Measurements from ENCODE around the gene SORL1.
"Not testable (repeated sequence)": the region's sequence is repeated elsewhere in the genome, so short reads cannot be mapped to it uniquely, and the experiment has no call there.

The SORL1 gene

DNA sequence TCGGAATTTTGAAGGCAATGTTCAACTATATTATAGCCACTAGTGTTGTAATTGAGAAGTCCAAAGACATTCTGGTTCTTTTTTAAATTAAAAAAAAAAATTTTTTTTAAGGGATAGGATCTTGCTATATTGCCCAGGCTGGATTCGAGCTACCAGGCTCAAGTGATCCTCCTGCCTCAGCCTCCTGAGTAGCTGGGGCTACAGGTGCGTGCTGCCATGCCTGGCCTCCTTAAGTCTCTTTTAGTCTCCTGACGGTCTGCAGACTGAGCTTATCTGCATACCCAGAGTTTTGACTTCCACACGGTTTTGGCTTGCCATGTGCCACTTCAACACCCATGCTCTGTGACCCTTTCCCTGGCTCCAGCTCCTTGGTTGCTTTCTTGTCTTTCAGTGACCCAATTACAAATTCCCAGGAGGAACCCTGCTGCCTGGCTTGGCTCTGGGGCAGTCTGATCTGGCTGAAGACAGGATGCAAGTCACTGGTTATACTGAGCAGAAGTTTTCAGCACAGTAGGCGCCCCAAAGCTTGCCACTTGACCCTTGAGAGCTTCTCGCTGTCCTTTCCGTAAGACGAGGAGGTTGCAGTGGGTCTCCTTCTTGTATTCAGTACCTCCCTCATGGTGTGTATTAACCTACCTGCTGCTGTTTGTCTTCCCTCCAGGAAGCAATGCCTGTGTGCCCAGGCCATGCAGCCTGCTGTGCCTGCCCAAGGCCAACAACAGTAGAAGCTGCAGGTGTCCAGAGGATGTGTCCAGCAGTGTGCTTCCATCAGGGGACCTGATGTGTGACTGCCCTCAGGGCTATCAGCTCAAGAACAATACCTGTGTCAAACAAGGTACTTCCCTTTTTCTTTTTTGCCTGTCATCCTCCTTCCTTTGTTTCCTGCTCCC lies 114.4 kb downstream of the SORL1 start:
- no peak for DNase-seq

DNA sequence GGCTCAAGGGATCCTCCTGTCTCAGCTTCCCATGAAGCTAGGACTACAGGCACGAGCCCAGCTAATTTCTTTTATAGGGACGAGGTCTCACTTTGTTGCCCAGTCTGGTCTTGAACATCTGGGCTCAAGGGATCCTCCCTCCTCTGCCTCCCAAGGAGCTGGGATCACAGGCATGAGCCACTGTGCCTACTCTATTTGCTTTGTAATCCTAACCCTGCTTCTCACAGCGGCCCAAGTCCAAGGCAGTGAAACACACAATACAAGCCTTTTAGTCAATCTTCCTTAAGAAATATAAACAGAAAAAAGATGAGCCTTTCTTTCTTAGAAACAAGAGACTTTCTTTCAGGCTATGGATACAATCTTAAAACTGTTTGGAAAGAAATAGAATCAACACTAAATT lies 115.9 kb downstream of the SORL1 start:
- no peak for DNase-seq

- DNase-seq, result not testable (repeated sequence)
Observed at GRCh38 chr11:121569332-121570299, 117.5 kb downstream of the SORL1 start.

DNA sequence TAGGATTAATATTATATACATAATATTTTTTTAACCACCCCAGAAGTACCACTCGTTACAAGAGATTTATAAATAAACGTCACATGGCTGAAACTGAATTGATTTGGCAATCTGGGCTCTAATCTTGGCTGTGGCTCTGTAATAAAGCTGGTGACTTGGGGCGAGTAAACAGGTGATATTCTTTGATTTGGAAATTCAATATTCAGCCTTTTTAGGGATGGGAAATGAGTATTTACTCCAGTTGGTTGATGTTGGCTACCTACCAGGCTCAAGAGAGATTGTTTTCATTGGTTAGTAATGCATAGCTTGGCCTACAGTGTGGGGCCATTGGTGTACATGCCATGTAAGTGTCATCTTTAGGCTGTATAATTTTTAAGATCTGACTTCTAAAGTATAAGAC lies 118.3 kb downstream of the SORL1 start:
- no peak for DNase-seq

DNA sequence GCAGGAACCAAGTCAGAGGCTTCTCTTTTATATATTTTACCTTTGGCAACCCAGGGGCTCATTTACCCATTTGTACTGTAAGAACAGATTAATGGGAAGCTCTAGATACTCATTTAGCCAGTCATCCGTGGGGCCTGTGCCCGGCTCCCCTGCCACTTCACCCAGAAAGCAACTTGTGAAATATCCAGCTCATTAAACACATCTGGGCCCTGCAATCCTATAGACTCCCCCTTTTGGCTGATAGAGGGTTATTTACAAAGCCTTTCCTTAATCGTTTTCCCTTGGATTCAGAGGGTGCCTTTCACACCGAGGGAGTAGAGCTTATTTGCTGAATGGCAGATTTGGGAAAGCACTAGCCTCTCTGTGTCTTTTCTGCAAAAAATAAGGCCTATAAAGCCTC lies 119.4 kb downstream of the SORL1 start:
- no peak for DNase-seq

GRCh38 chr11:121572571-121573059 lies 120.5 kb downstream of the SORL1 start:
- DNase-seq, result no peak

GRCh38 chr11:121574801-121575200 lies 122.7 kb downstream of the SORL1 start:
- no peak for DNase-seq

- DNase-seq, result no peak
Observed at GRCh38 chr11:121575250-121575962, 123.3 kb downstream of the SORL1 start.

DNA sequence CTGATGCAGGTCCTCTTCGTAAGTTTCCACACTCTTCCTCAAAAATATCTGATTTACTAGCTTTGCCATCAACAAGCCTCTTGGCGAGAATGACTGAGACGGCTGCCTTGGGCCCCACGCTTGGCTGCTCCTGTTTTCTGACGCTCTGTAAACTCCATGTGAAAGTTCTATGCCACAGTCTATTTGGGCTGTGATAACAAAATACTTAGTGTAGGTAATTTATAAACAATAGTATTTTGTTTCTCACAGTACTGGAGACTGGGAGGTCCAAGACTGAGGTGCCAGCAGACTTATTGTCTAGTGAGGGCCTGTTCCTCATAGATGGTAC lies 123.8 kb downstream of the SORL1 start:
- DNase-seq, result no peak

DNA sequence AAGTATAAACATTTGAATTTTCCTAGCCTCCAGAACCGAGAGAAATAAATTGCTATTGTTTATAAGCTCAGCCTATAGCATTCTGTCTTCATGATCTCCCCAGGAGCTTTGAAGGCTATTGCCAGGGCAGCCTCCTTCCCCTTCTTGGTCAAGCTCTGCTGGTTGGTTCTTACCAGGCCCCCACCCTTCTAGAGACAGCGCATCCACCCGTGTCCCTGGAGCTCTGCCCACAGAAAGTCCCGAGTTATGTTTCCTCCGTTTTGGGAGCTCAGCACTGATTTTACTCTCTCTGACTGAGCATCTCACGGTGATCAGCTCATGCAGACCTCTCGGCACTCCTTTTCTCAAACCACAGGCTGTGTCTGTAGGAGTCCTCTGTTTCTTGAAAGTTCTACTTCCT lies 124.4 kb downstream of the SORL1 start:
- no peak for DNase-seq

GRCh38 chr11:121577106-121577848 lies 125.2 kb downstream of the SORL1 start:
- peak; percentile 16 for DNase-seq

DNA sequence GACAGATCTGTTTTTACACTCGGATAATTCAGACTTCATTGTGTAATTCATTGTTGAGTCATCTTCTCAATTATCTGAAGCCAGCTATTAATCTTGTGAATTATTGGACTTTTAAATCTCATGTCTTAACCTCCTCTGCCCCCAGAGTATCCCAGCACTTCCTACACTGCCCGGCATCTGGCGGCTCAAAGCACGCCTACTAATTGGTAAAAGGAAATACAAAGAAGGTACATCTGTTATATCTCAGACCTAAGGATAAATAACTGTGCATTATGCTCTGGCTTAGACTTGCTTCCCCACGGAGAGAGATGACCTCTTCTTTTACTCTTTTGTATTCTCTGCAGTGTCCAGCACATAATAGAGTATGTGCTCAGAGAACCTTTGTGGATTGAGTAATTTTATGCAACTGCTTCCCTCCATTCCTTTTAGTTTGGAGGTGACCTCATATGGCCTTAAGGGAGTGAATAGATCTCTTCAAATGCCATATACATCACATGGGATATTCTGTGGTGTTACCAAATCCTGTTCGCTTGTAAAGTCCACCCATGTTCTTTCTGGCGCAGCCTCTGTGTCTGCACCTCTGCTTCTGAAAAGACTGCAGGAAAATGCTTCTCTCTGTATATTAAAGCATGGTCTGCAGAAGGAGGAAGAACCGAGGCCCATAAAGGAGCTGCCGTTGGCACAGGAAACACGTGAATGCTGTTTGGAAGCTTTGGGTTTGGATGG lies 126.3 kb downstream of the SORL1 start:
- DNase-seq, result no peak

DNA sequence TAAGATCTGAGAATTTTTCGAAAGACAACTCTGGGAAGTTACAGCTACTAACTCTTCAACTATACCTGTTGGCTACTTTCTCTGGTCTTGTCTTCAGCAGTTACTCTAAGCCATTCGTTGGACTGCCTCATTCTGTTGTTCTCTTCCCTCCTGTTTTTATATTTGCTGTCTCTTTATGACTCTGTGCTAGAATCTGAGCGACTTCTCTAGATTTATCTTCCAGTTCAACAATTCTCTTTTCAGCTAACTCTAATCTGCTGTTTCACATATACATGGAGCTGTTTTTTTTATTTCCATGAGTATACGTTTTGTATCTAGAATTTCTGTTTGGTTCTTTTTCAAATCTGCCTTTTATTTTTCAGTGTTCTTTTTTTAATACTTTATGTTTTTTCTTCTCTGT lies 128.0 kb downstream of the SORL1 start:
- DNase-seq, result no peak

GRCh38 chr11:121581607-121582006 lies 129.5 kb downstream of the SORL1 start:
- DNase-seq, result no peak

- DNase-seq, result peak; percentile 13
Observed at GRCh38 chr11:121582296-121582695, 130.2 kb downstream of the SORL1 start.

- no peak for DNase-seq
Observed at GRCh38 chr11:121583825-121584224, 131.7 kb downstream of the SORL1 start.

GRCh38 chr11:121586750-121587149 lies 134.6 kb downstream of the SORL1 start:
- DNase-seq, result no peak

DNA sequence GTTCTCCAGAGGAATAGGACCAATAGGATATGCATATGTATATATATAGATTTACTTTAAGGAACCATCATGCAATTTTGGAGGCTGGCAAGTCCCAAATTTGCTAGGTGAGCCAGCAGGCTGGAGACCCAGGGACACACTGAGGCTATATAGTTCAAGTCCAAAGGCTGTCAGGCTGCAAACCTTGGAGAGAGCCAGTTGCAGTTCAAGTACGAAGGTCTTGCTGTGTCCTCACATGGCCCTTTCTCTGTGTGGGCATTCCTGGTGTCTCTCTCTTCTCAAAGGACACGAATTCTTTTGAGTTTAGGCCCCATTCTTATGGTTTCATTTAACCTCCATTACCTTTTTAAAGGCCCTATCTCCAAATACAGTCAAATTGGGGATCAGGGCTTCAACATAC lies 135.1 kb downstream of the SORL1 start:
- no peak for DNase-seq

- DNase-seq, result peak; percentile 94
Observed at GRCh38 chr11:121588747-121589146, 136.6 kb downstream of the SORL1 start.

DNA sequence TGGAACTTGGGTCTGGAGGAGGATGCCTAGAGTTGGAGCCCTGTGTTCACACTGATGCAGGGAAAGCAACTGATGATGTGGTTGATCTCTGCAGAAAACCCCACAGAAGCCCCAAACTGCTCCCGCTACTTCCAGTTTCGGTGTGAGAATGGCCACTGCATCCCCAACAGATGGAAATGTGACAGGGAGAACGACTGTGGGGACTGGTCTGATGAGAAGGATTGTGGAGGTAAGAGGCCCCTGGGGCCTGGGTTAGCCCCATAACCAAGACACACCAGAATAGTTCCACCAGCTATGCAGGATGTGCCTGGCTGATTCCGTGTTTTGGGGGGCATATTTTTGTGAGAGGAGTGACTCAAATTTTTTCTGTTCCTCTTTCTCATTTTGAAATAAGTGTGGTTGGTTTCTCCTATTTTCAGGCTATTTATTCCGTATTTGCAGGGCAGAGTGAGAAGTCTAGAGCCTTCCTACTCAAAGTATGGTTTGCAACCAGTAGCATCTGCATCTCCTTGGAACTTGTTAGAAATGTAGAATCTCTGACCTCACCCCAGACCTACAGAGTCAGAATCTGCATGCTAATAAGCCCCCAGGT lies 137.9 kb downstream of the SORL1 start:
- no peak for DNase-seq

DNA sequence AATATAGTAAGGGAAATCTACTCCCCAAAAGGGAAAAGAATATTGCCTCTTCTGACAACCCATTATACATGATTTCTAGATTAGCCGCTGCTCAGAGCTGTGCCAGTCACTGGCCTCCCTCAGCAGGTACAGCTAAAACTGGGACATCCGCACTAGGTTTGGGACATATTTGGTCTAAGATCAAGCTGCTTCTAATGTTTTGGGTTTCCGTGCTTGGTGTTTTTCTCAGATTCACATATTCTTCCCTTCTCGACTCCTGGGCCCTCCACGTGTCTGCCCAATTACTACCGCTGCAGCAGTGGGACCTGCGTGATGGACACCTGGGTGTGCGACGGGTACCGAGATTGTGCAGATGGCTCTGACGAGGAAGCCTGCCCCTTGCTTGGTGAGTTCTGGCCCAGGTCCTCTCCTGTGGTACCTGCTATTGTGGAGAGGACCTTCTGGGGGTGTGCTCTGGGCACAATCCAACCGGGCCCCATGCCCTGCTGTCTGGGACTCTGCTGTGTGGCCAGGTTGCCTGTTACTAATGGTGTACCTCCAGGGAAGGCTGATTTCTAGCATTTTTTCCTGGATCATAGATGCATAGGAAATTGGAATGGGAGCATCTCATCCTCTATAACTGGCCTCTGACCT lies 138.8 kb downstream of the SORL1 start:
- DNase-seq, result no peak
